Nephron (organoid): Measurements from ENCODE around the gene DIAPH2.

Experiments used
- H3K27ac Mint-ChIP-seq, 3 experiments: 2 replicates each; pipeline ENCODE4 v1.8.0; 2020; ENCODE audit warnings: mixed read lengths in 3 of 3, mild to moderate bottlenecking in 2 of 3, moderate library complexity in 1 of 3
- H3K27me3 Mint-ChIP-seq: 2 replicates; pipeline ENCODE4 v1.8.0; 2021; ENCODE audit warnings: low read depth, mild to moderate bottlenecking, moderate library complexity, mixed read lengths
- H3K36me3 Mint-ChIP-seq: 2 replicates; pipeline ENCODE4 v1.8.0; 2020; ENCODE audit warnings: low read depth, mixed read lengths
- H3K4me1 Mint-ChIP-seq: 2 replicates; pipeline ENCODE4 v1.8.0; 2020; ENCODE audit warnings: mixed read lengths
- H3K4me3 Mint-ChIP-seq, 3 experiments: 2 replicates each; pipeline ENCODE4 v1.8.0; 2020; ENCODE audit warnings: mild to moderate bottlenecking in 3 of 3, mixed read lengths in 3 of 3, moderate library complexity in 2 of 3
- H3K9me3 Mint-ChIP-seq: 2 replicates; pipeline ENCODE4 v1.8.0; 2020; ENCODE audit warnings: mixed read lengths
- TF ChIP-seq, protein P1 (sequence below), 3 experiments: fragments of 200-600 bp; sonication (generic); IDR thresholded peaks; one replicate each; pipeline ENCODE4 v1.5.0; 2021; ENCODE audit warnings: antibody characterized with exemption in 3 of 3; ENCODE audit not compliant: unreplicated experiment in 3 of 3

The DIAPH2 gene

GRCh38 chrX:96792047-96792446 lies 107.4 kb downstream of the DIAPH2 start:
- H3K27ac Mint-ChIP-seq = no peak overlapping the region
- no peak overlapping the region for H3K4me3 Mint-ChIP-seq
- no peaks in the 10 kb centered on the region for H3K36me3 Mint-ChIP-seq
- peaks cover 4% of the 10 kb centered on the region for H3K4me1 Mint-ChIP-seq
- TF ChIP-seq, protein P1, sequence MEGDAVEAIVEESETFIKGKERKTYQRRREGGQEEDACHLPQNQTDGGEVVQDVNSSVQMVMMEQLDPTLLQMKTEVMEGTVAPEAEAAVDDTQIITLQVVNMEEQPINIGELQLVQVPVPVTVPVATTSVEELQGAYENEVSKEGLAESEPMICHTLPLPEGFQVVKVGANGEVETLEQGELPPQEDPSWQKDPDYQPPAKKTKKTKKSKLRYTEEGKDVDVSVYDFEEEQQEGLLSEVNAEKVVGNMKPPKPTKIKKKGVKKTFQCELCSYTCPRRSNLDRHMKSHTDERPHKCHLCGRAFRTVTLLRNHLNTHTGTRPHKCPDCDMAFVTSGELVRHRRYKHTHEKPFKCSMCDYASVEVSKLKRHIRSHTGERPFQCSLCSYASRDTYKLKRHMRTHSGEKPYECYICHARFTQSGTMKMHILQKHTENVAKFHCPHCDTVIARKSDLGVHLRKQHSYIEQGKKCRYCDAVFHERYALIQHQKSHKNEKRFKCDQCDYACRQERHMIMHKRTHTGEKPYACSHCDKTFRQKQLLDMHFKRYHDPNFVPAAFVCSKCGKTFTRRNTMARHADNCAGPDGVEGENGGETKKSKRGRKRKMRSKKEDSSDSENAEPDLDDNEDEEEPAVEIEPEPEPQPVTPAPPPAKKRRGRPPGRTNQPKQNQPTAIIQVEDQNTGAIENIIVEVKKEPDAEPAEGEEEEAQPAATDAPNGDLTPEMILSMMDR (IDR thresholded peaks at IDR 0.05; ENCODE audit: unreplicated experiment in 3 of 3) = no peak
- H3K27me3 Mint-ChIP-seq = no peaks in the 10 kb centered on the region
- no peaks in the 10 kb centered on the region for H3K9me3 Mint-ChIP-seq

- no peaks in the 10 kb centered on the region for H3K36me3 Mint-ChIP-seq
- H3K9me3 Mint-ChIP-seq = no peaks in the 10 kb centered on the region
- H3K27me3 Mint-ChIP-seq = no peaks in the 10 kb centered on the region
- H3K4me1 Mint-ChIP-seq = peaks cover 21% of the 10 kb centered on the region
- no peak overlapping the region for H3K4me3 Mint-ChIP-seq
- H3K27ac Mint-ChIP-seq = no peak overlapping the region
- TF ChIP-seq, protein P1 (IDR thresholded peaks at IDR 0.05; ENCODE audit: unreplicated experiment in 3 of 3) = no peak
Observed at GRCh38 chrX:96798982-96799381, 114.3 kb downstream of the DIAPH2 start.

DNA sequence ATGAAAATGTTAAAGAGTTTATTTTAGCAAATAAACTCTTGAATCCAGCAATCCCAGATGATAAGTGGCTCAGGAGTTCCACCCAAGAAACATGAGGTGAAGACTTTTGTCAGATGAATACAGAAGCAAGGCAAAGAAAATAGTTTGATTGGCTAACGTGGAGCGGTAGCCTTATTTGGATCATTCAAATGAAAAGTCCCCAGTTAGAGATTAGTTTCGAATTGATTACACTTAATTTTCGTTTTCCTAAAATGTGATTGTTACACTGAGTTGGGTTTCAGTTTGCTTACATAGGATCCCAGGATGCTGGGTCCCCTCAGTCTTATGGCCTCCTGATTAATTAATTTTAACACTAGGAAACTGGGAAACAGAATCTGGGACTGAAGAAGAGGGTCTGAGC lies 122.7 kb downstream of the DIAPH2 start:
- H3K4me1 Mint-ChIP-seq = no peaks in the 10 kb centered on the region
- H3K4me3 Mint-ChIP-seq = no peak overlapping the region
- peaks cover 16% of the 10 kb centered on the region for H3K9me3 Mint-ChIP-seq
- no peak overlapping the region for H3K27ac Mint-ChIP-seq
- no peaks in the 10 kb centered on the region for H3K36me3 Mint-ChIP-seq
- TF ChIP-seq, protein P1 (IDR thresholded peaks at IDR 0.05; ENCODE audit: unreplicated experiment in 3 of 3) = no peak
- H3K27me3 Mint-ChIP-seq = no peaks in the 10 kb centered on the region

DNA sequence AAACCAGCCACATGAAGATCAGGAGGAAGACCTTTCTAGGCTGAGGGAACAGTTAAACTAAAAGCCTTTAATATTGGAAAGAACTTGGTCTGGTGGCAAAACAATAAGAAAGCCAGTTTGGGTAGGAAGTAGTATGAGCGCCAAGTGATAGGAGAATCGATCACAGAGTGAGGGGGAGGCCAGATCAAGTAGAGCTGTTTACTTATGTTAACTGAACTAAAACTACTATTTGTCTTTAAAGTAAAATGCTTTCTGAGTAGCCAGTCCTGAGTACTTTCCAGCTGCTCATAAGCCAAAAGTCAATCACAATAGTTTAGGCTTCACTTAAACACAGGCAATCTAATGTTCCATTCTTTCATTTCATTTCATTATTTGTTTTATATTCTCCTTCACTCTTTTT lies 136.3 kb downstream of the DIAPH2 start:
- peaks cover 3% of the 10 kb centered on the region for H3K36me3 Mint-ChIP-seq
- no peaks in the 10 kb centered on the region for H3K27me3 Mint-ChIP-seq
- TF ChIP-seq, protein P1 (IDR thresholded peaks at IDR 0.05; ENCODE audit: unreplicated experiment in 3 of 3) = no peak
- peaks cover 6% of the 10 kb centered on the region for H3K9me3 Mint-ChIP-seq
- H3K4me1 Mint-ChIP-seq = peaks cover 5% of the 10 kb centered on the region
- no peak overlapping the region for H3K27ac Mint-ChIP-seq
- no peak overlapping the region for H3K4me3 Mint-ChIP-seq

DNA sequence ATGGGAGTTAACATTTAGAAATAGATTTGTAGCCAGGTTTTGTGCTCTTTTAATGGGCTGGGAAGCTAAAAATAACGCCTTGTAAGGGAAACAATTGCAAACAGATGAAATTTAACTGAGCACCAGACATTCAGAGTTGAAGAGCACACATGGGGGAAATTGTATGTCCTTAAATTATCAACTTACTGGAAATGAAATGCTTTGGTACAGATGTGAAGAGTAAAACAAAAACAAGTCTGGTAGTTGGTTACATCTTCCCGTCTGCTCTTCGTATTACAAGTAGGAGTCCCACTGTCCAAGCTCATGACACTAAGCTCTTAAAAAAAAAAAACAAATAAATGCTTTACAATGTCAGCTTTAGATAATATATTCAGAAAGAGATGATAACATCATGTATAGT lies 139.5 kb downstream of the DIAPH2 start:
- no peak overlapping the region for H3K4me3 Mint-ChIP-seq
- TF ChIP-seq, protein P1 (IDR thresholded peaks at IDR 0.05; ENCODE audit: unreplicated experiment in 3 of 3) = no peak
- no peaks in the 10 kb centered on the region for H3K9me3 Mint-ChIP-seq
- no peaks in the 10 kb centered on the region for H3K27me3 Mint-ChIP-seq
- H3K36me3 Mint-ChIP-seq = no peaks in the 10 kb centered on the region
- H3K27ac Mint-ChIP-seq = no peak overlapping the region
- H3K4me1 Mint-ChIP-seq = peaks cover 5% of the 10 kb centered on the region

GRCh38 chrX:96833333-96833732 lies 148.7 kb downstream of the DIAPH2 start:
- no peak overlapping the region for H3K27ac Mint-ChIP-seq
- H3K4me3 Mint-ChIP-seq = no peak overlapping the region
- TF ChIP-seq, protein P1 (IDR thresholded peaks at IDR 0.05; ENCODE audit: unreplicated experiment in 3 of 3) = no peak
- H3K9me3 Mint-ChIP-seq = no peaks in the 10 kb centered on the region
- no peaks in the 10 kb centered on the region for H3K36me3 Mint-ChIP-seq
- H3K4me1 Mint-ChIP-seq = no peaks in the 10 kb centered on the region
- no peaks in the 10 kb centered on the region for H3K27me3 Mint-ChIP-seq
